Right renal cortex interstitium (tissue), 3 donors: ENCODE data around the gene DNM3. TPM values are rescaled to one million over a fixed set of nuclear protein-coding genes. Genes with fewer than 3 reads are reported as not detected.
"Not testable (repeated sequence)": the region's sequence is repeated elsewhere in the genome, so short reads cannot be mapped to it uniquely, and the experiment has no call there.

ENCODE experiments used
- DNase-seq, 3 donors: peaks; one replicate each; pipeline ENCODE4 v3.0.0-alpha.2; 2013; ENCODE audit warnings: low read depth in 3 of 3, low spot score in 2 of 3
- polyA plus RNA-seq, 3 donors: library from polyadenylated mRNA; unstranded; fragments of 120-200 nt; gene quantifications; one replicate each; pipeline ENCODE4 v1.2.1, GENCODE V29; 2013; ENCODE audit not compliant: insufficient read length in 3 of 3

Gene DNM3
- polyA plus RNA-seq = 1 to 10 TPM; 4.5 to 5.4 (median 5.4) TPM

- DNase-seq = peak; percentile 48 to 69 (median 62)
Measured at GRCh38 chr1:171841050-171841910, at the start of gene DNM3. Gene DNM3 (plus strand): TSS chr1:171841498. CDS start chr1:171841657, 159 bp downstream.

- no peak for DNase-seq
Measured at GRCh38 chr1:171792656-171793369, 48.5 kb upstream of the DNM3 start.

DNA sequence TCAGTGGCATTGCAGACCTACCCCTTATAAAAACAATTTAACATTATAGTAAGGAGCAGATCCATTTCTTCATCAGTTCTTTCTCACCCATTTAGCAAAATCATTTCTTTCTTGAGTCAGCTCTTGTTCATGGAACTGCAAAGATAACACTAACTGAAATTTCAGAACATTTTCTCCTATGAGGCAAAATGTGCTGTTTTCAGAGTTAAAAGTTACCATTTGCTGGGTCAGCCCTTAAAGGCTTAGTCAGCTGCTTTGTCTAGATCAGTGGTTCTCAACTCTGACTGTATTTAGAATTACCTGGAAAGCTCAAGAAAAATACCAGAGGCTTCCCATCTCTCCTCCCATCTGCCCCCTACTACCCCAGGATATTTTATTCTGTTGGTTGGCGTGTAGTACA lies 47.7 kb upstream of the DNM3 start:
- DNase-seq = no peak

DNA sequence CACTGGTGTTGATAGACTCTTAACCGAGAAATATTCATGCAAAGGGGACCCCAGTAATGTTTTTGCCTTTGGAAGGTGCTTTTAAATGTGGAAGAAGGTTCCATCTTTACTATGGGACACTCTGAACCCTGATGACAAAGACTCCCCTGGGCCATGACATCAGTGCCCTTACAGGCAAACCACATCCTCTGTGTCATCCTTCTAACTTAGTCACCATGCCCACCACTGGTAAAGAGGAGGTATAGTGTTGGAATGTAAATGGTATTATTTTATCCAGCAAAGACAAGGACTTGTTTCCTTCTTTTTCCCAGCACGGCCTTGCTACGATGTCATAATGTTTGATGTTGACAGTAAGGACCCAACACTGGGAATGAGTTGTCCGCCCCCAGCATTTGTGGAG lies 47.2 kb upstream of the DNM3 start:
- DNase-seq = no peak

- no peak for DNase-seq
Measured at GRCh38 chr1:171796592-171796991, 44.7 kb upstream of the DNM3 start.

- DNase-seq = no peak
Measured at GRCh38 chr1:171798311-171798710, 43.0 kb upstream of the DNM3 start.

DNA sequence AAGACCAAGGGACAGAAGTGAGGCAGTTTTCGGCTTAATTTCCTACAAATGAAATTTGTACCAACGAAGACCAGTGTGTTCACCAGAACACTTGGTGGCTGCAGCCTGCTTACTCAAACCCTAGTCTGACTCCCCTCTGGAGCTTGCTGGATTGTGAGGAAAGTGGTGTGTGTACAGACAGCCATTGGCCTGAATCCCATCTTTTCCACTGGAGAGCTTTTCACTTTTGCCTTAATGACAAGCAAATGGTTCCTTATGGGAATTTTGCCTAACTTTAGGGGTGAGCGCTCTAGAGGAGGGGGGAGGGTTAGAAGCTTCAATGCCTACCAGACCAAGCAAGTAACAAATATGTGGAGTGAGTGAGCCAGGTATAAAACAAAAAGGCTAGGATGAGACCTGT lies 42.5 kb upstream of the DNM3 start:
- no peak for DNase-seq

DNA sequence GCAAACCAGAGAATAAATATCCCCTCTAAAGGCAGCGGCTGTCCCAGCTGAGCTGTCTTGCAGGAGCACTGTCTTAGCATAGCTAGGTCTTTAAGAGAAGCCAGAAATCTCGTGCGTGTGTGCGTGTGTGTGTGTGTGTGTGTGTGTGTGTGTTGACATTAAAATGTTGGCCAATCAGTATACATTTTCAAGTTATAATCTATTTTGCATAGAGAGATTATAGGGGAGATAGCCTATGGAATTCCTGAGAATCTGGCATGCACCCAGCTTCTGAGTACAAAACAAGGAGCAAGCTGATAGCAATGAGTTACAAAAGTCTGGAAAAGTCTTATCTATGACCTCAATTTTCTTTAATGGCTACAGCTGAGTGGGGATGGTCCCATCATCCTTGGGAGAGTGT lies 42.1 kb upstream of the DNM3 start:
- DNase-seq = no peak

GRCh38 chr1:171799698-171800097 lies 41.6 kb upstream of the DNM3 start:
- DNase-seq = not testable (repeated sequence)

GRCh38 chr1:171800342-171800741 lies 41.0 kb upstream of the DNM3 start:
- no peak for DNase-seq

- DNase-seq = no peak
Measured at GRCh38 chr1:171800851-171801250, 40.4 kb upstream of the DNM3 start.

- DNase-seq = peak in 2 of 3 donors; percentile 41 to 44
Measured at GRCh38 chr1:171801487-171801891, 39.8 kb upstream of the DNM3 start.

DNA sequence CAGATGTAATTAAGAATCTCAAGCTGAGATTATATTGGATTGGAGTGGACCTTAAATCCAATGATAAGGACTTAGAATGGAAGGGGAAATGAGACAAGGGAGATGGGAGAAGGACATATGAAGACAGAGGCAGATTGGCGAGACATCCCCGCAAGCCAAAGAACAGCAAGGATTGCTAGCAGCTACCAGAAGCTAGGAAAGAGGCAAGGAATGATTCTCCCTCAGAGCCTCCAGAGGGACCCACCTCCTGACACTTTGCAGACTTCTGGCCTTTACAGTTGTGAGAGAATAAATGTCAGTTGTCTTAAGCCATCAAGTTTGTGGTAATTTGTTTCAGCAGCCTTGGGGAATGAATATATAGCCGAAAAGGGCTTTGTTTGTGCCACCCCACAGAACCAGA lies 39.1 kb upstream of the DNM3 start:
- DNase-seq = no peak

DNA sequence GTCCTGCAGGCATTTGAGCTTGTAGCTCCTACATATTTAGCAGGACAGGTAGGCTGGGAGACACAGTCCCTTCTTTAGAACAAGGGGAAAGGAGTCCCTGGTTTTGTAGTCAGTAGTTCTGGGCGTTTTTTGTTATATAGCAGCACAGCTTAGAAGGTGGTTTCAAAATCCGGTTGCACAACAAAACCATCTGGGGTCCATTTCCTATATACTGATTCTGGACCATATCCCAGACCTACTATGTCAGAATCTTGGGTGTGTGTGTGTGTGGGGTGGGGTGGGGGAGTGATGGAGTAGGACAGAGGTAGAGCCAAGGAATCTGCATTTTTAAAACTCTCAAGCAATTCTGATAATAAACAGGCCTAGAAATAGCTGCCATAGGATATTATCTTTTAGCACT lies 38.3 kb upstream of the DNM3 start:
- no peak for DNase-seq

DNA sequence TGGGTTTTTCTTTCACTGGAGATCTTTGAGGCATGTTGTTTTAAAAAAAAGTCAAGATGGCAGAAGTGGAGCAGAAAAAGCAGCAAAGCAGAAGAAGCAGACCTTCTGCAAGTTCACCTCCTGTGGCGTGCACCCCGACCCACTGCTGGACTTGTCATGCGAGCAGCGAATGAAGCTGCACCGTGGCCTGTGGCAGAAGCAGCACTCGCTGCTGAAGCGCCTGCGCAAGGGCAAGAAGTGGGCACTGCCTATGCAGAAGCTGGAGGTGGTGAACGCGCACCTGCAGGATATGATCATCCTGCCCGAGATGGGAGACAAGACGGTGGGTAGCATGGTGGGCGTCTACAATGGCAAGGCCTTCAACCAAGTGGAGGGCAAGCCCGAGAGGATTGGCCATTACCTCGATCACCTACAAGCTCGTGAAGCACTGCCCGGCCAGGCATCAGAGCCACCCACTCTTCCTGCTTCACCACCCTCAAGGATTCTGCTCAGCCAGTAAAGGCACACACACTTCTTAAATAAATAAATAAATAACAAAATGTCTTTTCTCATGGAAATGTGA lies 37.8 kb upstream of the DNM3 start:
- DNase-seq = no peak

- DNase-seq = no peak
Measured at GRCh38 chr1:171805395-171806115, 35.7 kb upstream of the DNM3 start.

- DNase-seq = no peak
Measured at GRCh38 chr1:171807556-171807955, 33.7 kb upstream of the DNM3 start.

DNA sequence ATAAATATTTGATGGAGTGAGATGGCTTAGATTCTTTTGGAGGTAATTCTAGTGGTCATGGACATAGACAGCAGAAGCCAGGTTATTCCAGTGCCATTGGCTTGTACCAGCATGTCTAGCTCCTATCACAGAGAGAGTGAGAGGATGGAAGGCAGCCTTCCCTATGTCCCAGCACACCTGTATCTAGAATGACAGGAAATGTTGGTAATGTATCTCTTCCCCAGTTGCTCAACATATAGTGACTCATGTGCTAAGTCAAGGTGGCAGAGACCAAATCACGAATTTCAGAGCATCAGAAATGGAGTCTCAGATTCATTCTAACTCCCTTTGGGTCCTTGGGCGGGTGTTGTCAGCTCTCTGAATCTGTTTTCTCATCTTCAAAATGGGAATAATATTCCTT lies 31.5 kb upstream of the DNM3 start:
- DNase-seq = no peak

DNA sequence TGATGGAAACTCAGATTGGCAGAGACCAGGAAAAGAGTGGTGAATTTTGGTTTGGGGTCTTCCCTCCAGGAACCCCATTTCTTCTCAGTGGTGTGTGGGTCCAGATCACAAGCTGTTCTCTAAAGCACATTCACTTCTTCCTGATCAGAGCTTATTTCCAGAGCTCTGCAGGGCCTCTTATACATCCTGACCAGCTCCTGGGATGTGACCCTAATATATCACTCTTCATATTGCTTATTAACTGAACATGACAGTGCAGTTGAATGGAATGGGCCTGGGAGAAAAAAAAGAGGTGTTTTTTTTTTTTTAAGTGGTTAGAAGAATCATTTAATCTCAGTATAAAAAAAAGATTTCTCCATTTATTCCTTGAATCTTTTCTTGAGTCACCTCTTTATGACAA lies 29.6 kb upstream of the DNM3 start:
- no peak for DNase-seq

- no peak for DNase-seq
Measured at GRCh38 chr1:171814692-171815091, 26.6 kb upstream of the DNM3 start.

DNA sequence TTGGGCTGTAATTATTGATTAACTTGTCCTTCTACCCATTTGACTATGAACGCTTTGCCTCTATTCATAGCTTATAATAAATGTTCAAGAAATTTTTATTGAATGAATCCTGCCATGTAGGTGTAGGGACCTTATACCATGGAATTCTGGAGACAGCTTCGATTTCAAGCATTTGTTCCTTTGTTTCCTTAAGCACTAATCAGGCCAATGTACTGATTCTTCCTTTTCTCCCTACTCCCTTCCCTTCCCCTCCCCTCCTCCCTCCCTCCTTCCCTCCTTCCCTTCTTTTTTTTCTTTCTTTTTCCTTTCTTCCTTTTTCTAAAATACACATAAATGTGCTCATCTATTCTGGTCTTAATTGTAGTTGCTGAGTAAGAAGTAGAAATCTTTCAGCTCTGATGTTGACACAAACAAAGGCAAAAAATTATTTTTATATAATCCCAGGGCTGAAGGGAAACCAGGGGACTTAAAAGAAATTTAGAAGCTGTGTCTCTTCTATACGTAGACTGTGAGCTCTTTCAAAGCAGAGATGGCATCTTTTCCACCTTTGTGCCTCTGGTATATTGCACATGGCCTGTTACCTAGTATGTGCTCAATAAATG lies 24.9 kb upstream of the DNM3 start:
- no peak for DNase-seq
